GM19452 (cell line): Measurements from ENCODE around the gene CHRNB2.

ENCODE experiments used
- ATAC-seq: cut with Tn5 transposase; IDR thresholded peaks from one replicate; pipeline ENCODE4 v1.9.1; 2021; ENCODE audit not compliant: unreplicated experiment

The CHRNB2 gene

DNA sequence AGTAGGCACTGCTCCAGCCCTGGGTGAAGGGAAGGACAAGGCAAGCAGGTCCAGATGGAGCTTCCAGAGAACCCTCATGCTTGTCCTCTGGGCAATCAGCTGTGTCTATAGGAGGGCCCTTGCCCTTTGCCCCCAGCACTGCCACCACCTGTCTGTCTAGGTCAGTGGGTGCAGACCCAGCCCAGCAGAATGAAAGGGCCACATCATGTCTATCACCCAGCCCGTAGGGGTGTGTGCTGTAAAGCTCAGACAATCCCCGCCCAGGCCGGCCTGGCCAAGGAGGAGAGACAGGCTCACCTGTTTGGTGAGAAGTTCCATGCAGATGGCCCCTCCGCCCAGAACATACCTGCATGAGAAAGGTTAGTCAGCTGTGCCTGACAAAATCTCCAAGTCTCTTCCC, 16.1 kb upstream of the CHRNB2 start:
- no peak for ATAC-seq

DNA sequence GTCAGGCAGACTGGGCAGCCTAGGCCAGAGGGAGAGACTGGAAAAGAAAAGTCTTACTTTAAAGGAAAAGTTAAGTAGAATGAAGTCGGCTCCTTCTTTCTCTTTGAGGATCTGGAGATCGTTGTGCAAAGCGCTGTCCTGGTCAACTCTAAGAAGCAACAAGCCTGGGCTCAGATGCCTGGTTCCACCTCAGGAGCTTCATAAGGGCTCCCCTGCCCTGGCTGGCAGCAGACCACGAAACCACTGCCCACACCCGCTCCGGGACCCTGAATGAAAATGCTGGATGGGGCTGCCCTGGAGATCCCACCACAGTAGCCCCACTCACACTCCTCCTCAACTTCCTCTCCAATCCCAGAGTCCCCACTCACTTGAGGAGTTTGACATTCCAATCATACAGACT, 15.5 kb upstream of the CHRNB2 start:
- ATAC-seq, result no peak

DNA sequence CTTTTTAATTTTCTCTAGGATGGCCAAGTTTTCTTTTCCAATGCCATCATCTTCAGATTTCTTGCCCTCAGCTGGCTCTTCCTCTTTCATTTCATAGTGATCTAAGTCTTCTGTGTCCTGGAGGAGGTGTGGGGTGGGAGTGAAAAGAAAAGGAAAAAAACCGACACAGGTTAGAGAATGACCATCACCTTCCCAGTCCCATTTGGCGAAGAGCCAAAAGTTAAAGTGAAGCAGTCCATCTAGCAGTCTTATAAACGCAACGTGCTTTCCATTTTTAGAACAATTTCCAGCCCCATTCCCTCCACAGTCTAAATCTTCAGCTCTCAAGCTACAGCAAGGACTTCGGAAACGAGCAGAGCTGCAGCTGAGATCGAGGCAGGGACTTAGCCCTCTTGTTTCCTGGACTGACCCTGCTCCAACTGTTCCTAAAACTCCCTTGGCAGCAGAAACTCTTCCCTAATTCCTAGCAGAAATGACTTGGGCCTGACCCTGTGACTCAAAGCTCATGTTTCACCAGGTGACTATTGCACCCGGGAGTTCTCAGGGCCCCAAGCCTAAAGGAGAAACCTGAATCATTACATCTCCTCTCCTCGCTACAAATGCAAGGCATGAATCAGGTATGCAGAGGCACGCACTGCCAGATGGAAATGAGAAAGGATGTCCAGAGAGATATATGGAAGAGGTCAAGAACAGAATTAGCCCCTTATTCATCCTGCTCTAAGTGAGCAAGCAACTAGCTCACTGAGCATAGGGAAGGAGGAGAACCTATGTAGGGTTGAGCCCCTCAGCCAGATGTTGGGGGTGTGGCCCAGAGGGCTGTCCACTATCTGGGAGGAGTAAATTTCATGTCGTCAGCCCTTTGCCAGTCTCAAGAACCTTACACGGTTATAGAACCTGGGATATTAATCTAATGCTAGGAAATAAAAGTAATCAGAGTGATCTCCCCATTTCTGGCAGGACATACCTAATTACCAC, 14.2 kb upstream of the CHRNB2 start:
- ATAC-seq, result no peak

DNA sequence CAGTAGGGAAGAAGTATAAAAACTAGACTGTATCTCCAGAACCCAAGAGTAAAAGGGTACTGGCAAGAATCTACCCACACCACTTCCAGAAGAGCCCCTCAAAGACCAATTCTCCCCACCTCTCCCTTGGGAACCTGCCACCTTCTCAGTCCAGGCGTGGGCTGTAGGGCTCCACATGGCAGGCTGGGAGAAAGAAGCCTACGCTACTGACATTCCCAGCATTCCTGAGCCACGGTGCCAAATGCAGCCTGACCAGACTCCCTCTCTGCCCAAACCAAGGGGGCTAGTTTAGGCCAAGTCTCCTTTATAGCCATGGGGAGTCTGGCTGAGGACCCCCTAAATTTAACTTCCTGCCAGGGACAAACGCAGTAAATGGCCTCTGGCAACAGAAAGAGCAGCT, 11.2 kb upstream of the CHRNB2 start:
- no peak for ATAC-seq

DNA sequence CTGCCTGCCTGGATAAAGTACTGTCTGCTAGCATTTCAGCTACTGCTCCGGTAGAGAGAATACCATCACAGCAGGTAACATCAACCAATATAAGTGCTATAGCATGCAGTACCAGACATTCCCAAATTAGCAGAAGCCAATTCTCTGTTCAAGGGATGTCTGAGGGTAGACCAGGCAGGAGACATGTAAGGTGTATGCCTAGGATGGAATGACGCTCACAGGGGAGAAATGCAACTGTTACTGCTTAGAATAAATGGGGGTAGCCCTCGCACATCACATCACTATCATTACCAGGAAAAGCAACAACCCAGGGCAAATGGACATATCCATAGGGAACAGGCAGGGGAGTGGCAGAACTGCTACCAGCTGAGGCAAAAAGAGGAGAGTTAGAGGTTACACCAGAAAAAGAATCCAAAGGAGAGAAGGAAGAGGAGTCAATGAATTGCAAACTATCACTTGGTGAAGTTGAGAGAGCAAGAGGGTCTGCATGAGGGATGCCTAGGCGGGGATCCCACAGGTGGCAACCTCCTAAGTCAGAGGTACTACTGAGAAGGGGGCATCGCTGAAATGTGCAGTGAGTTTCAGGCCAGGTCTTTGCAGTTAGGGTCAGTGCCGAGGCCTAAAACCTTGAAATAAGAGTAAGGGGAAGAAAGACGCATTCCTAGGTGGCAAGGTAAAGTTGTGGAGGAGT, 10.2 kb upstream of the CHRNB2 start:
- ATAC-seq, result no peak

DNA sequence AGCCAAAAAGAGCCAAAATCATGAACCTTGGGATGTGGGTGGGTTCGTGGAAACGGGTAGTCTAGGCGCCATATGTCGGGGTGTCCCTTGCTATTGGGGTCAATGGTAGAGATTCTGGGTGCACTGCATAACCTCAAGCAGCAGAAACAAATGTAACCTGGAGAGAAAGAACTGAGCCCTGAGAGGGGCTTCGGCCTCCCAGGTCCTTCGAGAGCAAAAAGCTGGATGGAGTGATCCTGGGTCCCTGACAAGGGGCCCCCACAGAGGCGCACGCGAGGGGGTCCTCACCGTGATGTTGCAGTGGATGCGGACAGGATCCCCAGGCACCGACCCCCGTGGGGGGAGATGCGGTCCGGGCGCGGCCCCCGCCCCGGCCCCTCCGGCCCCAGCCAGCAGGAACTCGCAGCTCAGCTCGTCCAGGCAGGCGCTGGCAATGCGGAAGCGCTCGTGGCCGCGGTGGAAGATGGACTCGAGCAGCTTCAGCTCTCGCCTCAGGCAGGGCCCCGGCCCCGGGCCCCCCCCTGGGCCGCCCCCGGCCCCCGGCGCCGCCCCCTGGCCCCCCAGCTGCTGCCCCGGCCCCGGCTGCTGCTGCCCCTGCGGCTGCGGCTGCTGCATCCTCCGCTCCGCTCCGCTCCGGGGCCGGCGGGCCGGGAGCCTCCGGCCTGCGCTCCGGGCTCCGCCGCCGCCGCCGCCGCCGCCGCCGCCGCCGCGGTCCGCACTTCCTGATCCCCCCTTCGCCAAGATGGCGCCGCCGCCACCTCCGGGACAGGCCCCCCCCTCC, 9.4 kb upstream of the CHRNB2 start, which contains the start of gene UBE2Q1:
UBE2Q1 (minus strand) TSS at position 724 of the 781 bp plus-strand sequence; CDS start at position 615, 109 bp downstream.
- ATAC-seq, result peak; percentile 29

DNA sequence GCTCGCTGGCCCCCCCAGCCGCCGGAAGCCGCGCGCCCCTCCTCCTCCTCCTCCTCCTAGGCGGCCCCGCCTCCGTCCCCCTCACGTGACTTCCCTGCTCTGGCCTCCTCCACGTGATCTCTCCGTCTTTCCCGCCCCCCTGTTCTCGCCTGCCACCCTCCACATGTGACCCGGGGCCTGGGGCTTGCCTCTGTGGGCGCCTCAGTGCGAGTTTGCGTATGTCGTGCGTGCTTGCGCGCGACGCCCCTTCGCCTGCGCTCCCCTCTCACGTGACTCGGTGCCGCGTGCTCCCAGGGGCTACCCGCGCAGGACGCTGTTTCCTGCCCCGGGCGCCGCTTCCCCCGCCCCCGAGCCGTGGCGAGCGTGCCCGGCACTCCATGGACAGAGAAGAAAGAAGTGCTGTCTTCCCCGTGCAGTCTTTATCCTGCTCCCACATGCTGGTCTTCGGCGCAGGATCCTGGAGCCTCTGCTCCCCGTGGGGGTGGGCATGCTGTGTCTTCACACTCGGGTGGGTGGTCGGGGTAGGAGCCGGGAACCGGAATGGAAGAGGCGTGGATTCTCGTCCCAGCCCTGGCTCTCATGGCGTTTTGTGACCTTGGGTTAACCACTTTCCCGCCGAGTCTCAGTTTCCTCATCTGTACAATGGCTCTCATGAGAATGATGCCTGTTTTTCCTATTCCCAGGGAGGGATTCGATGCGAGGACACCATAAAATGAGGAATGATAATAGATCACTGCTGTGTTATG, 8.7 kb upstream of the CHRNB2 start:
- ATAC-seq, result peak; percentile 88

DNA sequence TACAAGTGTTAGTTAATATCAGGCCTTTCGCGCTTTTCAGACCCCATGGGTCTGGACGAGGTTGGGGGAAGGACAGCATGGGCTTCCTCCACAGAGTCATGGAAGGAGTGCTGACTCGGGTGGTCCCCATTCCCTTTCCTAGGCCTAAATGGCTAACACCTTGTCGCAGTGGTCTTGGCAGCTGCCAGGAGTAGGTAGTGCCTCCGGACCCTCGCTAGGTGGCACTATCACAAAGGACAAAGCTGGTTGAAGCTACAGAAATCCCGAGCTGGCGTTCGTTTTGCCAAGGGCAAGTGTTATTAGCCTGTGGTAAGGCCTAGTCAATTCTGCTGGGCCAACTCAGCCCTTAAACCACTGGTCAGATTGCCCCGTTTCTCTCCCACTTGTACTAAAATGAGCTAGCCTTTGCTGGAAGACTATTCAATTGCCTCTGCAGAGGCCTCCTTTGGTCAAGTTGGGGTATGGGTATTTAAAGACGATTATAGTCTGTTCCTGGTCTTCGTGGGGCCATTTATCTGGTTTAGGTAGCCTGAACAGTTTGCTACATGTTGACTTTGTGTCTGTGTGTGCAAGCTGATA, 8.0 kb upstream of the CHRNB2 start:
- peak; percentile 40 for ATAC-seq

DNA sequence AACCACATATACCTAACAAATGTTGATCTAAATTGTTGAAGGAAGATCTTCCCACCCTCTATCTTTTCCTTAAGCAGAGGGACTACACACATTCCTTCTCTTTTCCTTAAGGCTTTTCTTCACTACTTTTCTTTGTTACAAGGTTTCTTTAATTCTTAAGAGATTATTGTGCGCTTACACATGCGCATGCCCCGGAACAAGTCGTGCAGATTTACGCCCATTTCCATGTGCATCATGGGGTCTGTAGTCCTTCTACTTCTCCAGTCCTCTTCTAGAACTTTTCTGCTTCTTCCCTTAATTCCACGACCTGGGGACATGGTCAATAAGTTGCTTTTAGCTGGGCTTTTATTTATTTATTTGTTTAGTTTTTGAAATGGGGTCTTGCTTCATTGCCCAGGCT, 1.7 kb upstream of the CHRNB2 start:
- no peak for ATAC-seq

DNA sequence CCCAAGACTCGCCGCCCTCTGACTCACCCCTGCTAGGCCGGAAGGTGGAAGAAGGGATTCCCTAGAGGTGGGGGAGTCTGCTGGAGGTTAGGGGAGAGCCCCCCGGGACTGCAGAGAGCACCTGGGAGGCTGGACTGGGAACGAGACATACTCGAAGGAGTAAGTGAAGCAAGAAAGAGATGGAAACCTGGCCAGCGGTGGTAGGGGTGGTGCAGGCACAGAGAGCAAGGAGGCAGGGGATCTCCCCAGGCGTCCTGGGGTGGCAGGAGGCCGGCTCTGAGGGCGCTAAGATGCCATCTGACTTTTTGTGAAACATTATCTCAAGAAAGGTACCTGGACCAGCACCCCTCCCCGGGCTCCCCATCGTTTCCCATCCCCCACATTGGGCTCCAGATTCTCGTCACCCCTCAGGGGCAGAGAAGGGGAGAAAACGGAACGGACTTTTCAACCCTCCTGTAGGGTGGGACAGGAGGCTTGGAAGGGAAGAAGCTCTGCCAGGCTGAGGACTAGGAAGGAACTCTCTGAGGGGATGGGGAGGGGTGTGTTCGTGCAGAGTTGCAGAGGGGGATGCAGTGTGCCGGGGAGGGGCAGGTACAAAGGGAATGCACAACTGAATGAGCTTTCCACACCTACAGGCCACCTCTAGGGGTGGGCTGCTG, 708 bp downstream of the CHRNB2 start:
- ATAC-seq, result no peak

DNA sequence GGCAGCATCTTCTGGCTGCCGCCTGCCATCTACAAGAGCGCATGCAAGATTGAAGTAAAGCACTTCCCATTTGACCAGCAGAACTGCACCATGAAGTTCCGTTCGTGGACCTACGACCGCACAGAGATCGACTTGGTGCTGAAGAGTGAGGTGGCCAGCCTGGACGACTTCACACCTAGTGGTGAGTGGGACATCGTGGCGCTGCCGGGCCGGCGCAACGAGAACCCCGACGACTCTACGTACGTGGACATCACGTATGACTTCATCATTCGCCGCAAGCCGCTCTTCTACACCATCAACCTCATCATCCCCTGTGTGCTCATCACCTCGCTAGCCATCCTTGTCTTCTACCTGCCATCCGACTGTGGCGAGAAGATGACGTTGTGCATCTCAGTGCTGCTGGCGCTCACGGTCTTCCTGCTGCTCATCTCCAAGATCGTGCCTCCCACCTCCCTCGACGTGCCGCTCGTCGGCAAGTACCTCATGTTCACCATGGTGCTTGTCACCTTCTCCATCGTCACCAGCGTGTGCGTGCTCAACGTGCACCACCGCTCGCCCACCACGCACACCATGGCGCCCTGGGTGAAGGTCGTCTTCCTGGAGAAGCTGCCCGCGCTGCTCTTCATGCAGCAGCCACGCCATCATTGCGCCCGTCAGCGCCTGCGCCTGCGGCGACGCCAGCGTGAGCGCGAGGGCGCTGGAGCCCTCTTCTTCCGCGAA, 3.8 kb downstream of the CHRNB2 start:
- no peak for ATAC-seq

DNA sequence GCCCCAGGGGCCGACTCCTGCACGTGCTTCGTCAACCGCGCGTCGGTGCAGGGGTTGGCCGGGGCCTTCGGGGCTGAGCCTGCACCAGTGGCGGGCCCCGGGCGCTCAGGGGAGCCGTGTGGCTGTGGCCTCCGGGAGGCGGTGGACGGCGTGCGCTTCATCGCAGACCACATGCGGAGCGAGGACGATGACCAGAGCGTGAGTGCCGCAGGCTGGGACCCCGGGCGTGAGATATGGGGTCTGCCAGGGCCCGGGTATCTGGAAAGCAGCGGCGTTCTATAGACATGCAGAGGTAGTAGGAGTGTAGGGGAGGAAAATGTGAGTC, 4.3 kb downstream of the CHRNB2 start:
- ATAC-seq, result no peak

DNA sequence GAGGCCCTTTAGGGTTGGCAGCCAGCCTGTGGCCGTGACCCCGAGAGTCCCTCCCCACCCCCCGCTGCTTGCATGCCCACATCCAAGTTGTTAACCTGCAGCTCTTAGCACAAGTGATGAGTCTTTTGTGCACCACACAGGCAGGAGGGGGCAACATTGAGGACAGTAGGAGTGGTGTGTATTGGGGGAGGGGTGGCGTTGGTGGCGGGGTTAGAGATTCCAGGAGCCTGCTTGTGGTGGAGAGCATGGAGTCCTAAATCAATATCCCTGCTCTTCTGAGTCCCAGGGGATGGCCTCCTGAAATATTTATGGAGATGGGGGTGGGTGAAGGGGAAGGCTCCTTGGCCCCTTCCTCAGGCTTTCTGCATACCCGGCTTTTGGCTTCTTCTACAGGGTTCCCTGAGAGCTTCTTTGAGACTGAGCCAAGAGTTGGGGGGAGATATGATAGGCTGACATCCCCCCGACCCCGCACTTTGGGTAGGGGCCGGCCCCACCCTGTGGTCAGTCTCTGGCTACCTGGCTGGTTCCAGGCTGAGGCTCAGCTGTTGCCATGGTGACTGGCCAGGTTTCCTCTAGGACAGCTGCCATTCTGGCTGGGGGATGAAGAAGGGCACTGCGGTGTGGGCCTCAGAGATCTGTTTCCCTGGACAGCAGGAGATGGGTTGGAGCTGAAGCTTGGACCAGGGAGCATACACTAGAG, 5.0 kb downstream of the CHRNB2 start:
- no peak for ATAC-seq

DNA sequence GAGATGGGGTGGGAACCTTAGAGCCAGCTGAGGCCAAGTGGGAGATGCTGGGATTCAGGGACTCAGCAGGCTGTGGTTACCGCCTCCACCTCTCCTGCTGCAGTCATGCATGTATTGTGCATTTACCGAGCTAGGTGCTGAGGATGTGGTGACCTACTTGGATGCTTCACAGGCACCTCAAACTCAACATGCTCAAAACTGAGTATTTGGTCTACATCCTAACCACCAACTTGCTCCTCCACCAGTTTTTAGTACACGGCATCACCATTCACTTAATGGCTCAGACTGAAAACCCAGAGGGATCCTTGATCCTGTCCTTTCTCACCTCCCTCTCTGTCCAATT, 5.6 kb downstream of the CHRNB2 start:
- ATAC-seq, result no peak

DNA sequence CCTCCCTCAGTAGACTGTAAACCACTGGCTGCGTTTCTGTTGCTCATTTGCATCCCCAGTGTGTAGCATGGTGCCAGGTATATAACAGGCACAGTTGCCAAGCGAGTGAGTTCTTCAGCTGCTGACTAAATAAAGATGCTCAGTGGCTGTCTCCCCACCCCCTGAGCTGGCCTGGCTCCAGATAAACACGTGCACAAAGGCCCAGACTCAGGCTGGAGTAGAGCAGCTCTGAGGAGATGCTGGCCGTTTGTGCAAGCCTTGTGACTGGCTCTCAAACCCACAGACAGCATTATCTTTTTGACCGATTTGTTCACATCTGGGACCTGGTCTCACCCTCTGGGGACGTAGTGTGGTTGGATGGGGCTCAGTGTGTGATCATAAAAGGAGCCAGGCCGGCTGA, 7.1 kb downstream of the CHRNB2 start:
- ATAC-seq, result no peak

DNA sequence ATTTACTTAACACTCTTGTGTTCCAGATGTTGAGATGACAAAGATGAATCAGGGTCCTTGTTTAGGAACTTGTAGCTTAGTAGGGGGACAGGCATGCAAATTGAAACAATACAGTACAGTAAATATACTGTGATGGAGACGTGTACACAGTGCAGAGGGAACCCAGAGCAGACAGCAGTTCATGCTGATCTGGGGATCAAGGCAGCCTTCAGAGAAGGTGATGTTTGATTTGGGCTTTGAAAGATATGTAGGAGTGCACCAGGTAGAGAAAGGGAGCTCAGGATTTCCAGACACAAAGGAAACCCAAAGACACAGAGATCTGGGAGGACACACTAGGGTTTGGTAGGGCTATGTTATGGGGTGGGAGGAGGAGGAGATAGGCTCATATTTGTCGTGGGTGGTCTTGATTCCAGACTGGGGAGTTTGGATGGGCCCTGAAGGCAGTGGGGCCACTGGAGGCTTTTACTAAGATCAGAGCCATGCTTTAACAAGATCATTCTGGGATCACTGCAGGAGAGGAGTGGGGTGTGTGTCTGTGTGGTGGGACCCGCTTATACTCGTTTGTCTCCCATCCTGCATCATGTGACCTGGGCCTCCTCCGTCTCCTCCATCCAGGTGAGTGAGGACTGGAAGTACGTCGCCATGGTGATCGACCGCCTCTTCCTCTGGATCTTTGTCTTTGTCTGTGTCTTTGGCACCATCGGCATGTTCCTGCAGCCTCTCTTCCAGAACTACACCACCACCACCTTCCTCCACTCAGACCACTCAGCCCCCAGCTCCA, 7.8 kb downstream of the CHRNB2 start:
- ATAC-seq, result no peak

DNA sequence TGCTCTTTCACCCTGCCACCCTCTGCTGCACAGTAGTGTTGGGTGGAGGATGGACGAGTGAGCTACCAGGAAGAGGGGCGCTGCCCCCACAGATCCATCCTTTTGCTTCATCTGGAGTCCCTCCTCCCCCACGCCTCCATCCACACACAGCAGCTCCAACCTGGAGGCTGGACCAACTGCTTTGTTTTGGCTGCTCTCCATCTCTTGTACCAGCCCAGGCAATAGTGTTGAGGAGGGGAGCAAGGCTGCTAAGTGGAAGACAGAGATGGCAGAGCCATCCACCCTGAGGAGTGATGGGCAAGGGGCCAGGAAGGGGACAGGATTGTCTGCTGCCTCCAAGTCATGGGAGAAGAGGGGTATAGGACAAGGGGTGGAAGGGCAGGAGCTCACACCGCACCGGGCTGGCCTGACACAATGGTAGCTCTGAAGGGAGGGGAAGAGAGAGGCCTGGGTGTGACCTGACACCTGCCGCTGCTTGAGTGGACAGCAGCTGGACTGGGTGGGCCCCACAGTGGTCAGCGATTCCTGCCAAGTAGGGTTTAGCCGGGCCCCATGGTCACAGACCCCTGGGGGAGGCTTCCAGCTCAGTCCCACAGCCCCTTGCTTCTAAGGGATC, 8.5 kb downstream of the CHRNB2 start:
- no peak for ATAC-seq
